ENCODE measurements around the gene ARHGAP22.
A peak's percentile ranks its signal among the peaks of the same experiment; 100 is the strongest.

ARHGAP22 gene

GRCh38 chr10:48466611-48467240, 138.1 kb downstream of the ARHGAP22 start:
- DNase-seq (ENCODE audit: low read depth in 1 of 2, low spot score in 1 of 2), result peak in 1 of 2 donors; percentile 2

- peak in 1 of 2 donors; percentile 2 for DNase-seq (ENCODE audit: low read depth in 1 of 2, low spot score in 1 of 2)
Measured at GRCh38 chr10:48465860-48466521, 138.9 kb downstream of the ARHGAP22 start.

GRCh38 chr10:48464871-48465736, 139.8 kb downstream of the ARHGAP22 start:
- DNase-seq (ENCODE audit: low read depth in 1 of 2, low spot score in 1 of 2), result peak in 1 of 2 donors; percentile 0

- DNase-seq (ENCODE audit: low read depth in 1 of 2, low spot score in 1 of 2), result peak in 1 of 2 donors; percentile 2
Measured at GRCh38 chr10:48464121-48464870, 140.6 kb downstream of the ARHGAP22 start.

GRCh38 chr10:48463318-48464003, 141.4 kb downstream of the ARHGAP22 start:
- peak in 1 of 2 donors; percentile 2 for DNase-seq (ENCODE audit: low read depth in 1 of 2, low spot score in 1 of 2)

- peak in 1 of 2 donors; percentile 1 for DNase-seq (ENCODE audit: low read depth in 1 of 2, low spot score in 1 of 2)
Measured at GRCh38 chr10:48462482-48463020, 142.3 kb downstream of the ARHGAP22 start.

- no peak for DNase-seq (ENCODE audit: low read depth in 1 of 2, low spot score in 1 of 2)
Measured at GRCh38 chr10:48461623-48462481, 143.0 kb downstream of the ARHGAP22 start.

- no peak for DNase-seq (ENCODE audit: low read depth in 1 of 2, low spot score in 1 of 2)
Measured at GRCh38 chr10:48460182-48460581, 144.7 kb downstream of the ARHGAP22 start.

- DNase-seq (ENCODE audit: low read depth in 1 of 2, low spot score in 1 of 2), result no peak
Measured at GRCh38 chr10:48459270-48460150, 145.4 kb downstream of the ARHGAP22 start.

GRCh38 chr10:48458662-48459048, 146.2 kb downstream of the ARHGAP22 start:
- DNase-seq (ENCODE audit: low read depth in 1 of 2, low spot score in 1 of 2), result no peak

GRCh38 chr10:48457949-48458661, 146.8 kb downstream of the ARHGAP22 start:
- DNase-seq (ENCODE audit: low read depth in 1 of 2, low spot score in 1 of 2), result peak in 1 of 2 donors; percentile 3

GRCh38 chr10:48456808-48457761, 147.8 kb downstream of the ARHGAP22 start:
- no peak for DNase-seq (ENCODE audit: low read depth in 1 of 2, low spot score in 1 of 2)

- no peak for DNase-seq (ENCODE audit: low read depth in 1 of 2, low spot score in 1 of 2)
Measured at GRCh38 chr10:48456361-48456804, 148.5 kb downstream of the ARHGAP22 start.

- peak in 1 of 2 donors; percentile 3 for DNase-seq (ENCODE audit: low read depth in 1 of 2, low spot score in 1 of 2)
Measured at GRCh38 chr10:48455392-48456151, 149.3 kb downstream of the ARHGAP22 start.

- peak in 1 of 2 donors; percentile 1 for DNase-seq (ENCODE audit: low read depth in 1 of 2, low spot score in 1 of 2)
Measured at GRCh38 chr10:48455055-48455391, 149.8 kb downstream of the ARHGAP22 start.

All from activated T-helper 1 cell treated with anti-CD3 and anti-CD28 coated beads, Interleukin-2, amount 50 U/mL, for 16 hours (primary cell).